HG03139 (cell line): ENCODE measurements around the gene DUSP16.
"Not testable (repeated sequence)": the region's sequence is repeated elsewhere in the genome, so short reads cannot be mapped to it uniquely, and the experiment has no call there.

ENCODE experiments used
- ATAC-seq: cut with Tn5 transposase; IDR thresholded peaks from one replicate; pipeline ENCODE4 v1.9.1; 2021; ENCODE audit not compliant: unreplicated experiment

Gene DUSP16

DNA sequence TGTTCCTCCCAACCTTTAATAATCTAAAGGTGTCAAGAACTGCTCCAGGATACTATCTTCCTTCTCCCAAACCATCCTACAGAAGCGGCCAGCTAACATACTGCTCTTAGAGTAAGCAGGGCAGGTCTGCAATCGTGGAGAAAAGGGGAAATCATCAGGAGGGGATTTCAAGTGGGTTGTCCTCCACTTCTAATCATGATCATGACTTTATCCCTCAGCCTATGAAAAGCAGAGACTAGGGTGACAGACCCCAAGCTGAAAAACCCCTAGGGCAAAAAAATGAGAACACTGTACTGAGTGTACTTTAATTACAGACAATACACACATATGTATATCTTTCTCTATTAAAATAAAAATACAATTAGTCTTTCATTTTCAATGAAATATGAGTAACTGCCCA is 13.9 kb downstream of the DUSP16 start:
- ATAC-seq: no peak

- ATAC-seq: no peak
These were observed 16.3 kb downstream of the DUSP16 start for GRCh38 chr12:12546314-12546772.

DNA sequence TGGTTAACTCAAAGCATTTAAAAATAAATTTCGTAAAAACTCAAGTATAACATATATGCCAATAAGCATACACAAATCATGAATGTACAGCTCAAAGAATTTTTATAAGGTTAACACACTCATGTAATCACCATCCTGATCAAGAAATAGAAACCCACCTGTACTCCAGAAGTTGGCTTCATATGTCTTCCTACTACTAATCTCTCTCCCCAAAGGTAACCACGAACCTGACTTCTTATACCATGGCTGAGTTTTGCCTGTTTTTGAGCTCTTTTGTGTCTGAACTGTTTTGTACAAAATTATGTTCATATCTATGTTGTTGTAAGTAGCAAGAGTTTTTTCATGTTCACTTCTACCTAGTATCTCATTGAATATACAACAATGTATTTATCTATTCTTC is 18.7 kb downstream of the DUSP16 start:
- ATAC-seq: no peak

DNA sequence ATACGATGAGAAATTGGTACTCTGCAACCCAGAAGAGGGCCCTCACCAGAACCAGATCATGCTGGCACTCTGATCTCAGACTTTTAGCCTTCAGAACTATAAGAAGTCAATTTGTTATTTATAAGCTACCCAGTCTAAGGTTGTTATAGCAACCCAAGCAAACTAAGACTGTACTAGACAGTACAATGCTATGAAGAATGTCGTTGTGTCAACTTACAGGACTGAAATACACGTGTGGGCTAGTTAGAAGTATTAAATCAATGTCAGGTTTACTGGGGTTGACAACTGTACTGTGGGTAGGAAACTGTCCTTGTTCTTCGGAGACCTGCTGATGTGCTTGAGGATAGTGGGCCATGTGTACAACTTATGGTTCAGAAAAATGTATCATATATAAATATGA is 19.7 kb downstream of the DUSP16 start:
- no peak for ATAC-seq

- ATAC-seq: no peak
These were observed 20.4 kb downstream of the DUSP16 start for GRCh38 chr12:12542286-12542685.

DNA sequence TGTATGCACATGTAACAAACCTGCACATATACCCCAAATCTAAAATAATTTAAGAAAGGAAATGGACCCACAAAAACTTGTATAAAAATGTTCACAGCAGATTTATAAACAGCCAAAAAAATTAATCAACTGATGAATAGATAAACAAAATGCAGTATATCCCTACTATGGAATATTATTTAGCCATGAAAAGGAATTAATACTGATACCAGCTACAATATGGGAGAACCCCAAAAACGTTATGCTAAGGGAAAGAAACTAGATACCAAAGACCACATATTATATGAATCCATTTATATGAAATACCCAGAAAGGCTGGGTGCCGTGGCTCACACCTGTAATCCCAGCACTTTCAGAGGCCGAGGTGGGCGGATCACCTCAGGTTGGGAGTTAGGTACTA is 20.9 kb downstream of the DUSP16 start:
- no peak for ATAC-seq

- ATAC-seq: no peak
These were observed 22.2 kb downstream of the DUSP16 start for GRCh38 chr12:12540261-12541013.

- no peak for ATAC-seq
These were observed 23.4 kb downstream of the DUSP16 start for GRCh38 chr12:12539028-12539810.

- no peak for ATAC-seq
These were observed 24.1 kb downstream of the DUSP16 start for GRCh38 chr12:12538535-12538934.

DNA sequence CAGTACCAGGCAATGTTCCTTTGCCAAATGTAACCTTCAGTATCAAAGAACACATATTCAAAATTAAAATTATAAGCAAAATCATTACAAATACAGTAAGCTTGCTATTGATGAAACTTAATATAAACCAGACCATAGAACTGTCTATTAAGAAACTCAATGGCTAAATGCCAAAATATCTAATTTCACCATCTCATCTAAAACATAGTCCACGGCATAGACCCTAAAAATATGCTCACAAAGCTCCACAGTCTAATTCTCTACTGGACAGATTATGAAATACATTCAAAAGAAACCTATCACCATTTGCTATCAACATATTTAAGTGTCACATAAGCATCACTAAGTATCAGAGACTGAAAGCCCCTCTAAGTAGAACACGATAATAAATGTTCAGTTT is 25.2 kb downstream of the DUSP16 start:
- ATAC-seq: no peak

DNA sequence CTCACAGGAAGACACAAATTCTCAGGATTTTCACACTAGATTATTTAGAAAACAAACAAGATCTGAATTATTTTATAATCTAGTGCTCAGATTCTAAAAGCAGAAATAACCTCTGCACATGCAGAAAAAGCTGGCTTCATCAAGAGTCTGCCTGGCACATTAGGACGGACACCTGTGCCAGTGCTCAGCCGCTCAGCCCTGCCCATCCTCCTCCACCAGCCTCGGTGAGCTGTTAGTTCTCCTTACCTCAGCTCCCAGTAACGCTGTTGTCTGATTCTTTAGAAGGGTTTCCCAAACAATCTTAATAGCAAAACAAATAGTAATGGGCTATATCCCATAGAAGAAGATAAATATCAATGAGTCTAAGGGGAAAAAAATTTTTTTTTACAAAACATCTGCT is 27.7 kb downstream of the DUSP16 start:
- no peak for ATAC-seq

DNA sequence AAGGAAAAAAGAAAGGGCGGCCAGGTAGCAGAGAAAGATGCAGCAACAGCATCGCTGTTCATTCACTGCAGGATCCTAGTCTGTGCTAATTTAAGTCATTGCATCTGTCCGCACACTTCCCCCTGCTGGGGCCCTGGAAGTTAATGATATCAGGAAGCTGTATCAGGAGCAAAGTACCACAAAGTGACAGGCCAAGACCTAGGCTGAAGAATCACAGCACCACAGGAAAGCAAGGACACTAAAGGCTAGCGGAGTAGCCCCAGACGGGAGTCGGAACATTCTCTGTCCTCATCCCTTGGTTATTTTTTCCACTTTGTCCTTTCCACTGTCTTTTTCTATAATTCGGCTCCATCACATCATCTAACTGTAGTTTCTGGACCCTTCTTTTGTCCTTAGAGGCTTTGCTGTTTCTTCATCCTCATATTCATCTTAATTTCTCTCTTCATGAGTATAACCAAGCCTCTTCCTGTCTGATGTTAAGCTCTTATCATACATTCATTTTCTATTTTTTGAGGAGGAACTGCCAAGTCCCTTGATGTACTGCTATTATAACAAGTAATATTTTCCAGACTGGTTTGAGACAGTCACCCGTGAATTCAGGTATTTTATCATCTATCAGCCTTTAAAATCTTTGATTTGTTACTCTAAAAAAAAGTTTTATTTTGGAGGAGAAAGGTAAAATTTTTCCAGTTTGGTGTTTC is 28.3 kb downstream of the DUSP16 start:
- no peak for ATAC-seq

DNA sequence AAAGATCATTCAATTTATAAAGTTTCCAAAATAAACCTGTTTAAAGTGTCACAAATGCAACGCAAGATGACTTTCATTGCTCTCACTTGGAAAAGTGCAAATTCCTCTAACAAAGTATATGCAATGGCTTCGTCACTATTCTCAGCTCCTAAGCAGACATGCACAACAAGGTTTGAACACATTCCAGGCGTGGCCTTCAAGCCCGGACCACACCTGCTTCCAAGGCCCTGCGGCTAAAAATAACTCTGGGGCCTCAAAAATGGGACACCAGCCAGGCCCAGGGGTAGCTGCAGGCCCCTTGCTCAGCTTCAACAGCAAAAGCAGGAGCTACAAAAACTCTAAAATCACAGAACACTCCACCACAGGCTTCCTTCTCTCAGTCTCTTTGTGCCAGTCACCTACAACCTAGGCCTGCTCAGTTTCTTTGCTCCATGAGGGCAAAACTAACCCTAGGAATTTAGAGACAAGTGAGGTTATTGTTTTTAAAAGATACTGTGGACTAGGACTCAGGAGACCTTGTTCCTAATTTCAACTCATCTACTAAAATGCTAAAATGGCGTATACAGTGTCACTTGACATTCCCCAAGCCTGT is 29.3 kb downstream of the DUSP16 start:
- no peak for ATAC-seq

DNA sequence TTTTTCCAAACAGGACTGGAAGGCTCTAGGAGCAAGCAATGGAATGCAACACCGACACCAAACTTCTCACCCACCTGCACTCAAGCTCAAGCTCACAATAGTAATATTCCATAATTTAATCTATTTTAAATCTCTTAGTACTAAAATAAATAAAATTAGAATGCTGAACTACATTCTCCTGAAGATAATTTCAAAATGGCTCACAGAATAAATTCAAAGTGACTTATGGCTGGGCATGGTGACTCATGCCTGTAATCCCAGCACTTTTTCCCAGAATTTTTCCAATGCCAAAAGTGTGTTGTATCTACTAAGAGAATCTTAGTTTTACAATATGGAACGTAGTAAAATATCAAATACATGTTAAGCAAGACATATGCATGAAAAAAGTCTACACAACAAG is 31.5 kb downstream of the DUSP16 start:
- no peak for ATAC-seq

DNA sequence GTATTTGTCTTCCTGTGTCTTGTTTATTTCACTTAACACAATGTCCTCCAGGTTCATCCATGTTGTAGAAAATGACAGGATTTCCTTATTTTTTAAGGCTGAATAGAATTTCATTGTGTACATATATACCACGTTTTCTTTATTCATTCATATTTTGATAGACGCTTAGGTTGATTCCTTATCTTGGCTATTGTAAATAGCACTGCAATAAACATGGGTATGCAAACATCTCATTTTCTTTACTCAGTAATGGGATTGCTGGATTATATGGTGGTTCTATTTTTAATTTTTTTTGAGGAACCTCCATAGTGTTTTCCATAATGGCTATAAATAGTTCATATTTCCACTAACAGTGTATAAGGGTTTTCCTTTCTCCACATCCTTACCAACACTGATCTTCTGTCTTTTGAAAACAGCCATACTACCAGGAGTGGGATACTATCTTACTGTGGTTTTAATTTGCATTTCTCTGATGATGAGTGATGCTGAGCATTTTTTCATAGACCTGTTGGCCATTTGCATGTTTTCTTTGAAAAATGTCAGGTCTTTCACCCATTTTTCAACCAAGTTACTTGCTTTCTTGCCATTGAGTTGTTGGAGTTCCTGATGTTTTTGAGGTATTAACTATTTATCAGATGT is 32.8 kb downstream of the DUSP16 start:
- no peak for ATAC-seq

DNA sequence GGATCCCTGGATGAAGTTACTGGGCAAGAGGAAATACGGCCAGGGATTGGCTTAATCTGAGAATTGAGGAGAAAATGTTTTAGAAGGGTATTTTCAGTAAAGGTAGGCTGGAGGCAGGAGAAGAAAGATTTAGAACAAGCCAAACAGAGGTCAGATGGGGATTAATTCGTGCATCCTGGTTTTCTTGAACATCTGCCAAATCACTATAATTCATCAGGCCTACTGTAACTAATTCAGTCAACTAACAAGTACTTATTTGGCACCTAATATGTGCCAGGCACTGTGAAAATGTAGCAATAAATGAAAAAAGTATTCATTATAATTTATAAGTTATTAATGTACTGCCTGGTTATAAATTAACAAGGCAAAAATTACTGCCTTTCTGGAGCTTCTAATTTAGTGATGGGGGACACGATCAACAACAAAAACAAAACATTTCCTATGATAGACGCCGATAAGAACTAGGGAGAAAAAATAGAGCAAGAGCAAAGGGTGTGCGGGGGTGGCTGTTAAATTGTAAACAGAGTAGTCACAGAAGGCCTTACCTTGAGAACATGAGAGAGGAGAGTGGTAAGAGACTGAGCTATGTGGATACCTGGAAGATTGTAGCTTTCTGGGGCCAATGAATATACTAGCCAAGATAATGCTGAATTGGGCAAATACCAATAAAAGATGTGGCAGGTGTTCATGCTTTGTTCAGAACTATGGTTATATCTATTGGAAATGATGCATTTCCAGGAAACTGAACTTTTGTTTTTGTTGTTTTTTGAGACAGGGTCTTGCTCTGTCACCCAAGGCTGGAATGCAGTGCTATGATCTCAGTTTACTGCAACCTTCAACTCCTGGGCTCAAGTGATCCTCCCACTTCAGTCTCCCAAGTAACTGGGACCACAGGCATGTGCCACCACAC is 34.0 kb downstream of the DUSP16 start:
- ATAC-seq: no peak

DNA sequence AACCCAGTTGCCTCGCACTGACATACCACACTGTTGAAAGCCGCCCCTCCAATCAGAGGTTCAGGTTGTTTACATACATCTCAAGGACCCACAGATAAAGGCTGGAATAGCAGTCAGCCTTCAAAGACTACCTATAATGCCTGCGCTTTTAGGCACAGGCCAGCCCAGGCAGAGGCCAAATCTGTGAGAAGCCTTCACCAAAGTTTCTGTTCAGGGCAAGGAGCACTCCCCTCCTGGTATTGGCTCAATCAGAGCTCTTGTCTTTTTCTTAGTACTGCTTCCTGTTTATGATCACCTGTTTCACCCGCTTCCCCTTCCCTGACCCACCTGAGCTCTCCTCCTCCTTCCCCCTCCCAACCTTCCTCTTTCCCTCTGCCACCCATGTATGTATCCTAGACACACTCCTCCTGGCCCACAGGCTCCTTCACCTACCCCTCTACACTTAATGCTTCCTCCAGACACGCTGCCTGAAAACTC is 34.8 kb downstream of the DUSP16 start:
- no peak for ATAC-seq

DNA sequence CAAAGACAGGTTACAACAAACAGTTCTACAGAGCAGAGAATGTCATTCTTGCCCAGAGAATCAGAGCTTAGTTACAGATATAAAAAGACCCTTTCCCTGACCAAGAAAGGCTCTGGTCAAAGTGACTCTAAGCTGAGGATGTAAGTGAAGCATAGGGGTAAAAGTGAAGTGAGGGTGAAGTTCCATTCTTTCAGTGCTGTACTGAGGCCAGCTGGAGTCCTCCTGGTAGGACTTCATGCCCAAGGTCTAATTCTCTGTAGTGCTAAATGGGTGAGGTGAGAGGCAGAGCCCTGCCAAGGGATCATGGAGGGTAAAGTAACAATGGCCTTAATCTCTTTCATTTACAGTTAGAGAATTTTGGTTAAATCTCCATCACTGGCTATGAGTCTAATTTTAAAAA is 38.5 kb downstream of the DUSP16 start:
- ATAC-seq: no peak

DNA sequence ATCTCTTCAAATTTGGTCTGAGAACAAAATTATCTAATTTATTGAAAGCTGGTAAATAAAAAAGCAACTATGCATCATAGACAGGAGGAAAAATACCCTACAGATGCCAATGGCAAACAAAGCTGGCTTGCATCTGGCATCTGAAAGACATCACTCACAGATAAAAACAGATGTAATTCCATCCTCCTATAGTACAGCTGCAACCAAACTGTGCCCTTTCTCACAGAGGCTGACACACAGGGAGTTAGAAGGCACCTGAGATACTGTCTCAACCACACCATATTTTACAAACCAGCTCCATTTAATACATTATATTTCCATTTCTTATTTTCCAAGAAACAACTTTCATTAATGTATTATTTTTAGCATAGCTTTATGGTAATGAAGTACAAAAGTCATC is 39.4 kb downstream of the DUSP16 start:
- no peak for ATAC-seq

DNA sequence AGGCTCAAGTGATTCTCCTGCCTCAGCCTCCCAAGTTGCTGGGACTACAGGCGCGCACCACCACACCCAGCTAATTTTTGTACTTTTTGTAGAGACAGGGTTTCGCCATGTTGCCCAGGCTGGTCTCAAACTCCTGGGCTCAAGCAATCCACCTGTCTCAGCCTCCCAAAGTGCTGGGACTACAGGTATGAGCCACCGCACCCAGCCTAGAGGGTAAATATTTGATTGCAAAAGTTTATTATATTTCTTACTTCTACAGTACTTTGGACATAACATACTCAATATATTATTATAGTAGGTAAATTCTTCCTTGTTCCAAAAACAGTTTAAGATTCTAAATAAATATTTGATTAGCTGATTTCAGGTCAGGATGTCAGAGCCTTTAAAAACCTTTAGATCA is 40.0 kb downstream of the DUSP16 start:
- not testable (repeated sequence) for ATAC-seq
